GM18508 (cell line): ENCODE measurements around the gene KRT76.

Source experiments
- ATAC-seq: cut with Tn5 transposase; IDR thresholded peaks from one replicate; pipeline ENCODE4 v1.9.1; 2021; ENCODE audit warnings: moderate number of reproducible peaks; ENCODE audit not compliant: insufficient read depth, unreplicated experiment

The KRT76 gene

DNA sequence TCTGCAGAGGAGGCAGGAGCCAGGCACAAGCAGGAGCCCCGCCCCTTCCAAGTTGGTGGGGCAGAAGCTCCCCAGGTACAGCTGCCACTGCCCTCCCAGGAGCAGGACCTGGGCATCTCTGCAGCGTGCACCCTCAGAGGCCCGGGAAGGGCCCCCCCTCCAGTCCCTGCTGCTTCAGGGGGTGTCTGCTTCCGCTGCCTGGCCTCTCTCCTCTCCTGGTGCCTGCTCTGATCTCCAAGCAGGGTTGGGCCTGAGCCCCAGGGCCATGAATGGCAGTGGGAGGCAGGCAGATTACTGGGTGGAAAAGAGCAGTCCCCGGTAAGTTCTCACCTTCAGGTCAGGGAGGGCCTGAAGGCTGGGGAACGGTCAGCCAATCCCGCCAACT is 35.0 kb downstream of the KRT76 start:
- no peak for ATAC-seq

DNA sequence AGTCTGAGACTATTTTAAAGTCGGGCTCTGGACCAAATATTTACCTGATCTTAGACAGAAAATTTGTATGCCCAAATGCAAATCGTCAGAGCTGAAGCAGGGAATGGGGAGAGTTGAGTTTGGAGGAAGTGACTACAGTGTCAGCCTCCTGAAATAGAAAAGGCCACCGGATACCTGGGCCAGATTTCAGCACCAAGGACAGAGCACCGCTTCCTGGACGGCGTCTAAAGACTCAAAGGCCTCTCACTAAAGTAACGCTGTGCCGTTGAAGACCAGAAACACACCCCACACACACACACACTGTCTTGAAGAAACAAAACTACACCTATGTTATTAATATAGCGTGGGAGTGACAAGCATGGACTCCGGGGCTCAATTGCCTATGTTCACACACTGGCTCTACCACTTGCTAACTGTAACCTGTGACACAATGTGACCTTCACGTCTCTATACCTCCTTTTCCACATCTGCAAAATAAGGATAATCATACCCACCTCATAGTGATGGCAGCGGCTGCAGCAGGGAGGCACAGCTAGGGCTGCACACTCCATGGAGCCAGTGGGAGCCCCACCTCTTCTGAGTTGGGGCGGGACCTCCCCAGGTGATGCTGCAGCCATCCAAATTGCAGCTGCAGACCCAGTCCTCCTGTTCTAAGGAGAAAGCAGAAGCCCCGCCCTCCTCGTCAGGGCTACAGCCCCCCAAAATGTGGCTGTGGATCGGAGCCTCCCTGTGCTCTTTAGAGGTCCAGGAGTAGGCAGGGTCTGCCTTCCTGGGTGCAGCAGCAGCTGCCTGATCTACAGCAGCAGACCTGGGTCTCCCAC is 35.6 kb downstream of the KRT76 start:
- ATAC-seq, result no peak

DNA sequence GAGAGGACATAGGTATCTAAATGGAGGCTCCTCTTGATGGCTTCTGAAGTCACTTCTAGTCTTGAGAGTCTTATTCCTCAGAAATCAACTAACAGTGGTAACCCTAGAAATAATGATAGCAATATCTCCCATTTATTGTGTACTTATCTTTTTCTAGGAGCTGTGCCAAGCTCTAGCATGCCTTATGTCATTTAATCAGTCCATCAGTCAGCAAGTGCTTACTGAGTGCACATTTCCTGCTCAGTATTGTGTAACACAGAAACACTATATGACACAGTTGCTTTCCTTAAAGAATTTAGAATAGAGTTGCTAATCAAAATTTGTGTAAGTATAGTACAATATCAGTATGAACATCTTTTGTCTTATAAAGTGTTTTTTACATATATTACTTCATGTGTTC is 36.6 kb downstream of the KRT76 start:
- no peak for ATAC-seq

GRCh38 chr12:52739963-52740362 is 37.2 kb downstream of the KRT76 start:
- no peak for ATAC-seq

GRCh38 chr12:52735816-52736632 is 41.1 kb downstream of the KRT76 start:
- ATAC-seq, result no peak

- no peak for ATAC-seq
Observed at GRCh38 chr12:52735106-52735505, 42.0 kb downstream of the KRT76 start.

- ATAC-seq, result no peak
Observed at GRCh38 chr12:52730793-52731192, 46.4 kb downstream of the KRT76 start.

DNA sequence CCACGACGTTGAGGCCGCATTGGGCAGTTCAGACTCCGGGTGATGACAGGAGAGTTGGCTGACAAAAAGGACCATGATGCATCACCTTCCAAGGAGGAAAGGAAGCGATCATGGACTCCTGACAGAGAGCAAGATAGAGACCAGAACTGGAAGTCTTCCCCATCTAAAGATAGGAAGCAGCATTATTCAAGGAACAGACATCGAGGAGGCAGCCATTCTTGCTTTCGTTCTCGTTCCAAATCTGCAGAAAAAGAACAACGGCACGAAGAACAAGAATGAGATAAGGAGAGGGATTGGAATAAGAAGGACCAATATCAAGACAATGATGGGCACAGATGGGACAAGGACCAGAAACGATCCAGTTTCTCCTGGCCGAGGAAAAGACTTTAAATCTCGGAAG is 46.8 kb downstream of the KRT76 start:
- ATAC-seq, result no peak

- no peak for ATAC-seq
Observed at GRCh38 chr12:52729147-52729546, 48.0 kb downstream of the KRT76 start.

- no peak for ATAC-seq
Observed at GRCh38 chr12:52728374-52728773, 48.8 kb downstream of the KRT76 start.

- no peak for ATAC-seq
Observed at GRCh38 chr12:52727037-52727436, 50.1 kb downstream of the KRT76 start.

GRCh38 chr12:52726451-52726850 is 50.7 kb downstream of the KRT76 start:
- no peak for ATAC-seq

GRCh38 chr12:52724384-52724783 is 52.8 kb downstream of the KRT76 start:
- no peak for ATAC-seq

GRCh38 chr12:52722680-52723079 is 54.5 kb downstream of the KRT76 start:
- no peak for ATAC-seq

DNA sequence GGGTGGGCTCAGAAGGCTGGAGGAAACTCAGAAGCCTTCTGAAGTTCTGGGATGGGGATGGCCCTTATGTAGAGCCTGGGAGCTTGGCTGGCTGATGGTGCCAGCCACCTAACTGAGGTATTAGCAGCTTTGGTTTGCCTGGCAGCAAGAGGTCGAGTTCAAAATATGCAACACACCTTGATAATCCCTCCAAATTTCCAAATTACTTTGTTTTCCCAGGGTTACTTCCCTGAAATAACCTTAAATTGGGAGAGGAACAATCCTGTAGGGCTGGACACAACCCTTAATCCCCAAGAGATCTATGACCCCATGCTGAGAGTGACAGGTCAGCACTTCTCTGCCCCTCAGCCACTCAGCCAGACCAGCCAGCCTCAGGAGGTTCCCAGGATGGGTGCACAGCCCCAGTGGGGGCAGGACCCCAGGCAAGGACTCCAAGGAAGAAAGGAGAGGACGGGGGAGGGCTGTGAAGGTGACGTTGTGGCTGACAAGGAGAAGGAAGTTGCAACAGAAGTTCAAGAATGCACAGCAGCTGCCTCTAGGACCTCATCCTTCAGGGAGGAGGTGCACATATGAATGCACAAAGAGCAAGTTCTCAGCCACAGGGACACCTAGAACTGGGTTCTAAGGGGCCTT is 55.2 kb downstream of the KRT76 start:
- ATAC-seq, result no peak

GRCh38 chr12:52720365-52720886 is 56.7 kb downstream of the KRT76 start:
- ATAC-seq, result no peak
